ENCODE results near the gene ZKSCAN5. TPM values are rescaled to one million over a fixed set of nuclear protein-coding genes. Genes with fewer than 3 reads are reported as not detected.

ZKSCAN5 gene
- total and polyA plus RNA-seq, 2 of the 8 experiments (the other 6 are each of a cell fraction or from before 2014, with no cell fraction given), result 5.3 to 13.5 TPM

DNA sequence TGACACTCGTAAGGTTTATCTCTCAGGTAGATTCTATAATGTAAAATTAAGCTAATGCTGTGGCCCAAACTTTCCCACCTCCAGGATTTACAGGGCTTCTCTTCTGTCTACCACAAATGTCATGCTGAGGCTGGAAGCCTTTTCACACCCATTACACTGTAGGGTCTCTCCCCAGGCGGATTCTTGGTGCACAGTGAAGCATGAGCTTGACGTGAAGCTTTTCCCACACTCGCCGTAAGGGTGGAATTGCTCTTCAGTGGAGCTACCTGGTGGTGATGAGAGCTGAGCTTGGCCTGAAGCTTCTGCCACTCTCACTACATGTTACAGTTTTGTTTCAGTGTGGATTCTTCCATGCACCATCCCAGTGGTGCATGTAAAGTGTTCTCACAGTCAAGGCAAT lies 36.1 kb downstream of the ZKSCAN5 start:
- no peak overlapping the region for H2AFZ ChIP-seq (ENCODE audit: low read length)
- no peak for DNase-seq (ENCODE audit: low read depth in 1 of 2, low spot score in 2 of 2)
- H4K91ac ChIP-seq (replicated peaks; ENCODE audit: insufficient read length, low read length), result no peak overlapping the region
- no peaks in the 10 kb centered on the region for H3K36me3 ChIP-seq (ENCODE audit: control insufficient read depth in 2 of 4, insufficient read depth in 4 of 4, low read length in 3 of 4)
- no peak overlapping the region for H4K8ac ChIP-seq (ENCODE audit: extremely low read depth, insufficient read depth, low read length)
- H3K27ac ChIP-seq (ENCODE audit: low read depth, low read length), result no peak overlapping the region
- H3K18ac ChIP-seq (ENCODE audit: extremely low read depth, low read length), result no peak overlapping the region
- WGBS, 2 experiments (ENCODE audit: extremely low coverage in 1 of 2, insufficient coverage in 1 of 2, insufficient read length in 1 of 2, insufficient replicate concordance in 2 of 2, low coverage in 1 of 2, low lambda C conversion rate in 2 of 2, missing lambda C conversion rate in 1 of 2), result 91% methylated on average over 5 of the region's 5 CpGs; no CpG with 5 or more reads in 1 of the 2 experiments
- H2BK15ac ChIP-seq (ENCODE audit: low read length), result no peak overlapping the region
- H2AK5ac ChIP-seq (ENCODE audit: low read depth, low read length), result no peak overlapping the region
- no peak overlapping the region for H3K9ac ChIP-seq (replicated peaks in 1 of 4; ENCODE audit: extremely low read depth in 1 of 4, low read depth in 3 of 4, low read length in 3 of 4)
- H3K56ac ChIP-seq (replicated peaks; ENCODE audit: insufficient read length, low read depth, low read length), result no peak overlapping the region
- H3K79me1 ChIP-seq (ENCODE audit: low read depth, low read length), result no peaks in the 10 kb centered on the region
- no peak overlapping the region for H2BK20ac ChIP-seq (ENCODE audit: low read length)
- ChIA-PET CTCF (ENCODE audit: partially characterized antibody) (interaction anchor here (1.2 to 1.6 kb wide), 3 partner anchors 11 to 22 kb away, joined by 3 to 11 read pairs (median 3); no protein-coding TSS in a partner anchor), POLR2A (ENCODE audit: partially characterized antibody) (no interaction called here)
- TF ChIP-seq POLR2AphosphoS5 (IDR thresholded peaks at IDR 0.05; ENCODE audit: low read depth, low read length), result no peak
- no peak for TF ChIP-seq ZNF274 (IDR thresholded peaks at IDR 0.05; ENCODE audit: borderline replicate concordance, extremely low read depth, low read length)
- TF ChIP-seq, protein P1, sequence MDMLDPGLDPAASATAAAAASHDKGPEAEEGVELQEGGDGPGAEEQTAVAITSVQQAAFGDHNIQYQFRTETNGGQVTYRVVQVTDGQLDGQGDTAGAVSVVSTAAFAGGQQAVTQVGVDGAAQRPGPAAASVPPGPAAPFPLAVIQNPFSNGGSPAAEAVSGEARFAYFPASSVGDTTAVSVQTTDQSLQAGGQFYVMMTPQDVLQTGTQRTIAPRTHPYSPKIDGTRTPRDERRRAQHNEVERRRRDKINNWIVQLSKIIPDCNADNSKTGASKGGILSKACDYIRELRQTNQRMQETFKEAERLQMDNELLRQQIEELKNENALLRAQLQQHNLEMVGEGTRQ (IDR thresholded peaks at IDR 0.05; ENCODE audit: low read length), result no peak
- TF ChIP-seq POLR2A (IDR thresholded peaks at IDR 0.05; ENCODE audit: control extremely low read depth in 1 of 2, low read depth in 2 of 2, low read length in 2 of 2), result no peak
- no peak for TF ChIP-seq CTBP2 (IDR thresholded peaks at IDR 0.05; ENCODE audit: borderline replicate concordance, insufficient read depth, insufficient read length, low read length)
- TF ChIP-seq ASH2L (IDR thresholded peaks at IDR 0.05; ENCODE audit: low read length), result no peak
- TF ChIP-seq TCF12 (IDR thresholded peaks at IDR 0.05; ENCODE audit: low read depth, low read length), result no peak
- TF ChIP-seq KDM1A (IDR thresholded peaks at IDR 0.05; ENCODE audit: borderline replicate concordance, low read length), result no peak
- no peak for TF ChIP-seq SP4 (IDR thresholded peaks at IDR 0.05; ENCODE audit: low read length)
- no peak overlapping the region for H3K23ac ChIP-seq (ENCODE audit: insufficient read length)
- H3K4me1 ChIP-seq (replicated peaks in 1 of 4; ENCODE audit: control insufficient read depth in 3 of 4, insufficient read depth in 4 of 4, low read length in 3 of 4), result no peaks in the 10 kb centered on the region
- no peak overlapping the region for H3K4ac ChIP-seq (replicated peaks; ENCODE audit: insufficient read length, low read depth, low read length)
- H2BK120ac ChIP-seq (replicated peaks; ENCODE audit: low read depth, low read length), result no peak overlapping the region
- no peak overlapping the region for H3K4me2 ChIP-seq (ENCODE audit: insufficient read depth in 1 of 2, low read depth in 2 of 2, low read length in 2 of 2)
- no peak overlapping the region for H4K5ac ChIP-seq (ENCODE audit: insufficient read length, low read depth, low read length)
- no peak overlapping the region for H2BK12ac ChIP-seq (ENCODE audit: low read depth, low read length)
- no peaks in the 10 kb centered on the region for H3K27me3 ChIP-seq (replicated peaks in 1 of 4; ENCODE audit: control insufficient read depth in 3 of 4, extremely low read depth in 1 of 4, insufficient read depth in 3 of 4, low read length in 3 of 4)
- H3K23me2 ChIP-seq (ENCODE audit: low read depth, low read length), result no peaks in the 10 kb centered on the region
- peaks cover 27 to 32% of the 10 kb centered on the region in 2 experiments for H3K9me3 ChIP-seq (ENCODE audit: insufficient read depth in 2 of 2, low read depth in 1 of 2, low read length in 1 of 2)
- H3K4me3 ChIP-seq (ENCODE audit: extremely low read depth in 1 of 4, insufficient read depth in 2 of 4, low read depth in 3 of 4, low read length in 4 of 4), result no peak overlapping the region
- no peak overlapping the region for H3K14ac ChIP-seq (ENCODE audit: insufficient read length)
- H4K20me1 ChIP-seq (replicated peaks in 1 of 2; ENCODE audit: control insufficient read depth in 1 of 2, insufficient read depth in 2 of 2, low read length in 2 of 2), result no peaks in the 10 kb centered on the region
- H3K79me2 ChIP-seq (ENCODE audit: control insufficient read depth in 1 of 2, insufficient read depth in 2 of 2, low read length in 2 of 2), result no peaks in the 10 kb centered on the region
- no peak overlapping the region for H2BK5ac ChIP-seq (ENCODE audit: low read depth, low read length)
- no peak for FAIRE-seq
